ENCODE measurements around the gene TF.

The TF gene

GRCh38 chr3:133820889-133821675 is 74.9 kb downstream of the TF start:
- Histone ChIP-seq H3K4me1 (no peaks in the 10 kb centered on the region), H3K27me3 (ENCODE audit: low read depth) (no peaks in the 10 kb centered on the region), H3K36me3 (replicated peaks) (peaks cover 64% of the 10 kb centered on the region), H3K9me3 (no peaks in the 10 kb centered on the region), H3K4me3 (no peak overlapping the region)
- DNase-seq (ENCODE audit: low spot score in 2 of 2) = no peak
- in situ Hi-C loops (cut with MboI; ENCODE audit: low sequenced_read_pairs) = no loop called here

- H3K36me3 ChIP-seq (replicated peaks) = peaks cover 56% of the 10 kb centered on the region
- DNase-seq (ENCODE audit: low spot score in 2 of 2) = peak in 1 of 2 experiments; percentile 26
- in situ Hi-C loops (cut with MboI; ENCODE audit: low sequenced_read_pairs) = no loop called here
Observed at GRCh38 chr3:133821767-133822638, 75.8 kb downstream of the TF start.

DNA sequence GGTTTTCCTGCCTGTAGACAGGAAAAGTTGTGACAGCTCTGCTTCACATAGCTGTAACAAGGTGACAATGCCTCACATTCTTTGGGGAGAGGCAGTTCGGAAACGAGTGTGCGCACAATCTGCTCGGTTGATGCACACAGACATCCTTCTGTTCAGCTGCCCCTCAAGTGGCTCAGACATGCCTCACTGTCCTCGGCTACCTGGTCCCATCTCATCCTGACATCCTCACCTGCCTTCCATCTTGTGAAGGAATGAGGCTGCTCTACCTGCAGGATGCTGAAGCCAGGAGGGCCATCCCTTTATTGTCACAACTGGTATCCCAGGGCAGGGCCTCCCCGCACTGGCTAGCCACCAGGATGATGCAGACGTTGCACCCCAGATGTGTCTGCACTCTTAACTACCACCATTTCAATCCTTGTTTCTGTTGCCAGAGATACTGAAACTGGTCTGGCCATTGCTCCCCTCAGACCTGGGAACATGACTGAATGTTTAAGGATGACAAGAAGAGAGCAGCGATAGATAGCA is 78.8 kb downstream of the TF start:
- DNase-seq (ENCODE audit: low spot score in 2 of 2) = no peak
- in situ Hi-C loops (cut with MboI; ENCODE audit: low sequenced_read_pairs) = no loop called here
- Histone ChIP-seq H3K36me3 (replicated peaks) (peaks cover 35% of the 10 kb centered on the region), H3K4me1 (no peaks in the 10 kb centered on the region), H3K9me3 (no peaks in the 10 kb centered on the region), H3K4me3 (no peak overlapping the region), H3K27me3 (ENCODE audit: low read depth) (no peaks in the 10 kb centered on the region)

More at GRCh38 chr3:133821767-133822638, 75.8 kb downstream of the TF start:
- no peaks in the 10 kb centered on the region for H3K9me3 ChIP-seq
- H3K4me1 ChIP-seq = no peaks in the 10 kb centered on the region
- no peaks in the 10 kb centered on the region for H3K27me3 ChIP-seq (ENCODE audit: low read depth)
- no peak overlapping the region for H3K4me3 ChIP-seq

- Histone ChIP-seq H3K4me3 (no peak overlapping the region), H3K27me3 (ENCODE audit: low read depth) (no peaks in the 10 kb centered on the region), H3K36me3 (replicated peaks) (peaks cover 24% of the 10 kb centered on the region), H3K4me1 (no peaks in the 10 kb centered on the region), H3K9me3 (no peaks in the 10 kb centered on the region)
- DNase-seq (ENCODE audit: low spot score in 2 of 2) = no peak
- in situ Hi-C loops (cut with MboI; ENCODE audit: low sequenced_read_pairs) = no loop called here
Observed at GRCh38 chr3:133825969-133826727, 80.0 kb downstream of the TF start.

DNA sequence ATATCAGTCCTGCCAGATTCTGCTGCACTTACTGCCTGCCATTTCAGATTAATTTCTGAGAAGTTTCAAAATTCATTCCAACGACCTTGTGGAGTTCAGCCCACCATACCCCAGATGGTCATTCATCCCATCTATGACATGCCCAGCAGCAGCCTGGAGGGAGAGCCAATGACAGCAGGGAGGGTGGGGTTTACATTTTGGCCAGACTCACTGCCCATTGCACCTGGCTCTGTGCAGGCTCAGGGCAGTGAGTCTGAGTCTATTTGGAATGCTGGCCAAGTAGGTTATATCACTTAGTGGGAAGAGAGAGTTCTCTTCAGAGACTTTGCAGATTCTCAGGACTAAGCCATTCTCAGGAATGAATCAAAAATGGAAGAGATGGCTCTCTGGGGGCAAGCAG is 80.9 kb downstream of the TF start:
- Histone ChIP-seq H3K4me1 (no peaks in the 10 kb centered on the region), H3K4me3 (no peak overlapping the region), H3K27me3 (ENCODE audit: low read depth) (no peaks in the 10 kb centered on the region), H3K36me3 (replicated peaks) (peaks cover 14% of the 10 kb centered on the region), H3K9me3 (no peaks in the 10 kb centered on the region)
- no peak for DNase-seq (ENCODE audit: low spot score in 2 of 2)
- in situ Hi-C loops (cut with MboI; ENCODE audit: low sequenced_read_pairs) = no loop called here

DNA sequence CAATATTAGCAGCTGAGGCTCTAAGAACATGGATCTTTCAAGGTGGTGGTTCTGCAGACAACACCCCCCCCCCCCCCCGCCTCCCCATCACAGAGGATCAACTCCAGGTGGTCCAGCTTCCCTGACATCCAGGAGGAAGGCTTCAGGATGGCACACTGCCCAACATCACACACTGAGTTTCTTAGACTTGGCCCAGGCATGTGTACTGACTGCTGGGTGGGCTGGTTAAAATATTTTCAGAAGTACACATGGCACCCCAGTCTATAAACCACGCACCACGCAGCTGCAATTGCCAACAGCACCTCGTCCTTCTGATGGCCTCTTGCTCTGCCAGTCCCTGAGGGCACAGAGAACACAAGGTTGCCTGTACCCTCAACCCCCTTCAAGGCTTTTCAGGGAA is 81.5 kb downstream of the TF start:
- Histone ChIP-seq H3K36me3 (replicated peaks) (peaks cover 8% of the 10 kb centered on the region), H3K4me3 (no peak overlapping the region), H3K4me1 (no peaks in the 10 kb centered on the region), H3K27me3 (ENCODE audit: low read depth) (no peaks in the 10 kb centered on the region), H3K9me3 (no peaks in the 10 kb centered on the region)
- no peak for DNase-seq (ENCODE audit: low spot score in 2 of 2)
- in situ Hi-C loops (cut with MboI; ENCODE audit: low sequenced_read_pairs) = no loop called here

GRCh38 chr3:133828576-133829309 is 82.5 kb downstream of the TF start:
- DNase-seq (ENCODE audit: low spot score in 2 of 2) = no peak
- in situ Hi-C loops (cut with MboI; ENCODE audit: low sequenced_read_pairs) = no loop called here

GRCh38 chr3:133829310-133829707 is 83.1 kb downstream of the TF start:
- DNase-seq (ENCODE audit: low spot score in 2 of 2) = no peak
- Histone ChIP-seq H3K36me3 (replicated peaks) (no peaks in the 10 kb centered on the region; the same call in none of the 2 replicates), H3K4me1 (no peaks in the 10 kb centered on the region), H3K9me3 (no peaks in the 10 kb centered on the region), H3K27me3 (ENCODE audit: low read depth) (no peaks in the 10 kb centered on the region), H3K4me3 (no peak overlapping the region)
- in situ Hi-C loops (cut with MboI; ENCODE audit: low sequenced_read_pairs) = no loop called here

More at GRCh38 chr3:133828576-133829309, 82.5 kb downstream of the TF start:
- Histone ChIP-seq H3K36me3 (replicated peaks) (peaks cover 3% of the 10 kb centered on the region), H3K4me1 (no peaks in the 10 kb centered on the region), H3K4me3 (no peak overlapping the region), H3K27me3 (ENCODE audit: low read depth) (no peaks in the 10 kb centered on the region), H3K9me3 (no peaks in the 10 kb centered on the region)

GRCh38 chr3:133830071-133830470 is 83.9 kb downstream of the TF start:
- H3K4me3 ChIP-seq = no peak overlapping the region
- H3K9me3 ChIP-seq = no peaks in the 10 kb centered on the region
- H3K36me3 ChIP-seq (replicated peaks) = no peaks in the 10 kb centered on the region; the same call in 1 of the 2 replicates
- no peaks in the 10 kb centered on the region for H3K4me1 ChIP-seq
- in situ Hi-C loops (cut with MboI; ENCODE audit: low sequenced_read_pairs) = no loop called here
- H3K27me3 ChIP-seq (ENCODE audit: low read depth) = no peaks in the 10 kb centered on the region
- DNase-seq (ENCODE audit: low spot score in 2 of 2) = no peak

- H3K4me1 ChIP-seq = no peaks in the 10 kb centered on the region
- DNase-seq (ENCODE audit: low spot score in 2 of 2) = no peak
- in situ Hi-C loops (cut with MboI; ENCODE audit: low sequenced_read_pairs) = no loop called here
- no peak overlapping the region for H3K4me3 ChIP-seq
- H3K36me3 ChIP-seq (replicated peaks) = no peaks in the 10 kb centered on the region
- no peaks in the 10 kb centered on the region for H3K27me3 ChIP-seq (ENCODE audit: low read depth)
- no peaks in the 10 kb centered on the region for H3K9me3 ChIP-seq
Observed at GRCh38 chr3:133831966-133832801, 86.0 kb downstream of the TF start.

- in situ Hi-C loops (cut with MboI; ENCODE audit: low sequenced_read_pairs) = no loop called here
- no peaks in the 10 kb centered on the region for H3K36me3 ChIP-seq (replicated peaks)
- no peak for DNase-seq (ENCODE audit: low spot score in 2 of 2)
- no peaks in the 10 kb centered on the region for H3K27me3 ChIP-seq (ENCODE audit: low read depth)
- H3K4me1 ChIP-seq = no peaks in the 10 kb centered on the region
- H3K4me3 ChIP-seq = no peak overlapping the region
- H3K9me3 ChIP-seq = no peaks in the 10 kb centered on the region
Observed at GRCh38 chr3:133832802-133833144, 86.6 kb downstream of the TF start.

GRCh38 chr3:133833267-133833666 is 87.1 kb downstream of the TF start:
- H3K4me1 ChIP-seq = no peaks in the 10 kb centered on the region
- H3K4me3 ChIP-seq = no peak overlapping the region
- in situ Hi-C loops (cut with MboI; ENCODE audit: low sequenced_read_pairs) = no loop called here
- H3K36me3 ChIP-seq (replicated peaks) = no peaks in the 10 kb centered on the region
- no peak for DNase-seq (ENCODE audit: low spot score in 2 of 2)
- H3K27me3 ChIP-seq (ENCODE audit: low read depth) = no peaks in the 10 kb centered on the region
- no peaks in the 10 kb centered on the region for H3K9me3 ChIP-seq
